Measurements from ENCODE around the gene TRUB2. TPM values are rescaled to one million over a fixed set of nuclear protein-coding genes. Genes with fewer than 3 reads are reported as not detected.

TRUB2 gene
- total and polyA plus RNA-seq, 2 of the 8 experiments (the other 6 are each of a cell fraction or from before 2014, with no cell fraction given), result 20.7 to 37.8 TPM

- H4K20me1 ChIP-seq (replicated peaks in 1 of 2; ENCODE audit: control insufficient read depth in 1 of 2, insufficient read depth in 2 of 2, low read length in 2 of 2), result no peaks in the 10 kb centered on the region
- no peak overlapping the region for H2AK5ac ChIP-seq (ENCODE audit: low read depth, low read length)
- TF ChIP-seq SRF (IDR thresholded peaks at IDR 0.05; ENCODE audit: low read depth, low read length), result no peak
- TF ChIP-seq POLR2A (IDR thresholded peaks at IDR 0.05; ENCODE audit: control extremely low read depth in 1 of 2, low read depth in 2 of 2, low read length in 2 of 2), result peak in 1 of 2 experiments; percentile 12; a peak in 1 of 3 replicates
- no peak for TF ChIP-seq ASH2L (IDR thresholded peaks at IDR 0.05; ENCODE audit: low read length)
- H3K23me2 ChIP-seq (ENCODE audit: low read depth, low read length), result no peaks in the 10 kb centered on the region
- no peak overlapping the region for H3K23ac ChIP-seq (ENCODE audit: insufficient read length)
- no peaks in the 10 kb centered on the region for H3K79me2 ChIP-seq (ENCODE audit: control insufficient read depth in 1 of 2, insufficient read depth in 2 of 2, low read length in 2 of 2)
- H4K91ac ChIP-seq (replicated peaks; ENCODE audit: insufficient read length, low read length), result no peak overlapping the region
- H2BK15ac ChIP-seq (ENCODE audit: low read length), result no peak overlapping the region
- H3K4ac ChIP-seq (replicated peaks; ENCODE audit: insufficient read length, low read depth, low read length), result no peak overlapping the region
- no peak overlapping the region for H2AFZ ChIP-seq (ENCODE audit: low read length)
- H3K27ac ChIP-seq (ENCODE audit: low read depth, low read length), result no peak overlapping the region
- peaks cover 0 to 9% (median 2%) of the 10 kb centered on the region in 4 experiments; a peak in 4 of 8 replicates for H3K36me3 ChIP-seq (ENCODE audit: control insufficient read depth in 2 of 4, insufficient read depth in 4 of 4, low read length in 3 of 4)
- H3K27me3 ChIP-seq (replicated peaks in 1 of 4; ENCODE audit: control insufficient read depth in 3 of 4, extremely low read depth in 1 of 4, insufficient read depth in 3 of 4, low read length in 3 of 4), result no peaks in the 10 kb centered on the region; a peak in 1 of 7 replicates
- H3K4me2 ChIP-seq (ENCODE audit: insufficient read depth in 1 of 2, low read depth in 2 of 2, low read length in 2 of 2), result no peak overlapping the region
- H3K14ac ChIP-seq (ENCODE audit: insufficient read length), result no peak overlapping the region
- H3K18ac ChIP-seq (ENCODE audit: extremely low read depth, low read length), result no peak overlapping the region
- H3K9ac ChIP-seq (replicated peaks in 1 of 4; ENCODE audit: extremely low read depth in 1 of 4, low read depth in 3 of 4, low read length in 3 of 4), result no peak overlapping the region
- H3K9me3 ChIP-seq (ENCODE audit: insufficient read depth in 2 of 2, low read depth in 1 of 2, low read length in 1 of 2), result no peaks in the 10 kb centered on the region
- ChIA-PET POLR2A (ENCODE audit: partially characterized antibody) (interaction anchor here (0.6 to 3.1 kb wide), 9 partner anchors 11 to 121 kb away, joined by 3 to 13 read pairs (median 8); partner anchors contain the start of gene ODF2), CTCF (ENCODE audit: partially characterized antibody) (interaction anchor here (0.9 to 2.1 kb wide), 6 partner anchors 9 to 78 kb away, joined by 3 to 13 read pairs (median 4); no protein-coding TSS in a partner anchor)
- no peak overlapping the region for H3K4me3 ChIP-seq (ENCODE audit: extremely low read depth in 1 of 4, insufficient read depth in 2 of 4, low read depth in 3 of 4, low read length in 4 of 4)
- H2BK12ac ChIP-seq (ENCODE audit: low read depth, low read length), result no peak overlapping the region
- H2BK5ac ChIP-seq (ENCODE audit: low read depth, low read length), result no peak overlapping the region
- H4K8ac ChIP-seq (ENCODE audit: extremely low read depth, insufficient read depth, low read length), result no peak overlapping the region
- H3K56ac ChIP-seq (replicated peaks; ENCODE audit: insufficient read length, low read depth, low read length), result no peak overlapping the region
- 90% methylated on average over 7 of the region's 7 CpGs; no CpG with 5 or more reads in 1 of the 2 experiments for WGBS, 2 experiments (ENCODE audit: extremely low coverage in 1 of 2, insufficient coverage in 1 of 2, insufficient read length in 1 of 2, insufficient replicate concordance in 2 of 2, low coverage in 1 of 2, low lambda C conversion rate in 2 of 2, missing lambda C conversion rate in 1 of 2)
- FAIRE-seq (no peak), DNase-seq (ENCODE audit: low read depth in 1 of 2, low spot score in 2 of 2) (no peak)
- H4K5ac ChIP-seq (ENCODE audit: insufficient read length, low read depth, low read length), result no peak overlapping the region
- no peak overlapping the region for H2BK120ac ChIP-seq (replicated peaks; ENCODE audit: low read depth, low read length)
- H2BK20ac ChIP-seq (ENCODE audit: low read length), result no peak overlapping the region
- H3K79me1 ChIP-seq (ENCODE audit: low read depth, low read length), result no peaks in the 10 kb centered on the region
- no peaks in the 10 kb centered on the region; a peak in 1 of 7 replicates for H3K4me1 ChIP-seq (replicated peaks in 1 of 4; ENCODE audit: control insufficient read depth in 3 of 4, insufficient read depth in 4 of 4, low read length in 3 of 4)
These were observed 12.9 kb upstream of the TRUB2 start for GRCh38 chr9:128335161-128335560.
